ENCODE results near the gene RABGAP1L. TPM values are rescaled to one million over a fixed set of nuclear protein-coding genes. Genes with fewer than 3 reads are reported as not detected.

The RABGAP1L gene
- total RNA-seq, 1 donor from 2014 or later, result 30.2 TPM

- no peak for TF ChIP-seq CTCF (IDR thresholded peaks at IDR 0.05; ENCODE audit: unreplicated experiment)
- Mint-ChIP-seq H3K4me3 (ENCODE audit: unreplicated experiment) (no peak overlapping the region), H3K27ac (ENCODE audit: unreplicated experiment) (no peak overlapping the region), H3K4me1 (ENCODE audit: unreplicated experiment) (peaks cover 4% of the 10 kb centered on the region), H3K27me3 (ENCODE audit: unreplicated experiment) (no peaks in the 10 kb centered on the region), H3K9me3 (ENCODE audit: unreplicated experiment) (peaks cover 4% of the 10 kb centered on the region), H3K36me3 (ENCODE audit: low read depth, unreplicated experiment) (peaks cover 4% of the 10 kb centered on the region)
- no peak for DNase-seq (ENCODE audit: low spot score)
These were observed 31.4 kb downstream of the RABGAP1L start for GRCh38 chr1:174190691-174191199.

GRCh38 chr1:174191349-174191862 is 32.1 kb downstream of the RABGAP1L start:
- H3K27me3 Mint-ChIP-seq (ENCODE audit: unreplicated experiment), result no peaks in the 10 kb centered on the region
- TF ChIP-seq CTCF (IDR thresholded peaks at IDR 0.05; ENCODE audit: unreplicated experiment), result no peak
- no peak for DNase-seq (ENCODE audit: low spot score)
- H3K4me3 Mint-ChIP-seq (ENCODE audit: unreplicated experiment), result no peak overlapping the region
- H3K27ac Mint-ChIP-seq (ENCODE audit: unreplicated experiment), result no peak overlapping the region
- peaks cover 4% of the 10 kb centered on the region for H3K4me1 Mint-ChIP-seq (ENCODE audit: unreplicated experiment)
- H3K9me3 Mint-ChIP-seq (ENCODE audit: unreplicated experiment), result peaks cover 4% of the 10 kb centered on the region
- peaks cover 4% of the 10 kb centered on the region for H3K36me3 Mint-ChIP-seq (ENCODE audit: low read depth, unreplicated experiment)

GRCh38 chr1:174194461-174194860 is 35.1 kb downstream of the RABGAP1L start:
- Mint-ChIP-seq H3K27ac (ENCODE audit: unreplicated experiment) (no peak overlapping the region), H3K36me3 (ENCODE audit: low read depth, unreplicated experiment) (no peaks in the 10 kb centered on the region), H3K9me3 (ENCODE audit: unreplicated experiment) (no peaks in the 10 kb centered on the region), H3K27me3 (ENCODE audit: unreplicated experiment) (no peaks in the 10 kb centered on the region), H3K4me1 (ENCODE audit: unreplicated experiment) (peaks cover 4% of the 10 kb centered on the region), H3K4me3 (ENCODE audit: unreplicated experiment) (no peak overlapping the region)
- no peak for DNase-seq (ENCODE audit: low spot score)
- no peak for TF ChIP-seq CTCF (IDR thresholded peaks at IDR 0.05; ENCODE audit: unreplicated experiment)

GRCh38 chr1:174197088-174197487 is 37.8 kb downstream of the RABGAP1L start:
- no peak for DNase-seq (ENCODE audit: low spot score)
- H3K4me3 Mint-ChIP-seq (ENCODE audit: unreplicated experiment), result no peak overlapping the region
- H3K36me3 Mint-ChIP-seq (ENCODE audit: low read depth, unreplicated experiment), result no peaks in the 10 kb centered on the region
- H3K4me1 Mint-ChIP-seq (ENCODE audit: unreplicated experiment), result peaks cover 4% of the 10 kb centered on the region
- no peak overlapping the region for H3K27ac Mint-ChIP-seq (ENCODE audit: unreplicated experiment)
- no peaks in the 10 kb centered on the region for H3K27me3 Mint-ChIP-seq (ENCODE audit: unreplicated experiment)
- no peak for TF ChIP-seq CTCF (IDR thresholded peaks at IDR 0.05; ENCODE audit: unreplicated experiment)
- H3K9me3 Mint-ChIP-seq (ENCODE audit: unreplicated experiment), result no peaks in the 10 kb centered on the region

- no peak for TF ChIP-seq CTCF (IDR thresholded peaks at IDR 0.05; ENCODE audit: unreplicated experiment)
- Mint-ChIP-seq H3K27ac (ENCODE audit: unreplicated experiment) (no peak overlapping the region), H3K9me3 (ENCODE audit: unreplicated experiment) (no peaks in the 10 kb centered on the region), H3K27me3 (ENCODE audit: unreplicated experiment) (no peaks in the 10 kb centered on the region), H3K36me3 (ENCODE audit: low read depth, unreplicated experiment) (no peaks in the 10 kb centered on the region), H3K4me1 (ENCODE audit: unreplicated experiment) (peaks cover 4% of the 10 kb centered on the region), H3K4me3 (ENCODE audit: unreplicated experiment) (no peak overlapping the region)
- no peak for DNase-seq (ENCODE audit: low spot score)
These were observed 38.2 kb downstream of the RABGAP1L start for GRCh38 chr1:174197547-174197946.

Measured in endothelial cell (in vitro differentiated cells).